Cerebellar nuclear complex (tissue), 1 donor: Measurements from ENCODE around the gene EIF3I.

Experiments
- DNase-seq, 2 experiments: peaks; one replicate each; lab custom pipeline; 2025; lab: John Stamatoyannopoulos, UW

Gene EIF3I

DNA sequence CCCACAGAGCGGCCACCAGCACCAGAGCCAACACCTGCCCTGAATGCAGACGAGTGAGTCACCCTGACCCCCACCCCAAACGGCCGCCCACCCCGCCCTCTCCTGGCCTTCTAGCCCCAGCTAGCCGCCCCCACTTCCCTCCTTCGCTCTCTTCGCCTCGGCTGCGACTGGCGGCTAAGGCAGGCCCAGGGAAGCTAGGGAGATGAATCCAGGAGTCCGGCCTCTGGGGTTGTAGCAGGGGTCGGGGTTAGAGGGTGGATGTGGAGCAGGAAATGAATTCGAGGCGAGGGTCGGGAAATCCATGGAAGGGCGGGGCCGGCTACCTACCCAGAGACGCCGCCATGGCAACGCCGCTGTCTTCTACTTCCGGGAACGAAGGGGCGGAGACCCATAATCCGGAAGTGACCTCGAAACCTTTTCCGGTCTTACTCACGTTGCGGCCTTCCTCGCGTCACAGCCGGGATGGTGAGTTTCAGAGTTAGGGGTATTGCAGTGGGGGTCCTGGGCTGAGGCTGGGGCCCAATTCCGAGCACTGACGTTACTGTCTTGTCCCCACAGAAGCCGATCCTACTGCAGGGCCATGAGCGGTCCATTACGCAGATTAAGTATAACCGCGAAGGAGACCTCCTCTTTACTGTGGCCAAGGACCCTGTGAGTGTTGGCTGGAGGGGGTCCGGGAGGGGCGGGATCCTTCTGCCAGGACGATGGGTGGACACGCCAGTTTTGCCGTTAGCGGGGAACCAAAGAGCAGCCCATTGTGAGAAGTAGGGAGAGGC is at the start of gene EIF3I, which contains the start of gene TMEM234:
TSS of gene EIF3I (plus strand) at position 428 of the 776 bp plus-strand sequence. CDS start at position 463, 35 bp downstream.
TSS of gene TMEM234 (minus strand) at position 374 of the 776 bp plus-strand sequence. CDS start at position 343, 31 bp downstream.
- peak; percentile 19 to 81 for DNase-seq

DNA sequence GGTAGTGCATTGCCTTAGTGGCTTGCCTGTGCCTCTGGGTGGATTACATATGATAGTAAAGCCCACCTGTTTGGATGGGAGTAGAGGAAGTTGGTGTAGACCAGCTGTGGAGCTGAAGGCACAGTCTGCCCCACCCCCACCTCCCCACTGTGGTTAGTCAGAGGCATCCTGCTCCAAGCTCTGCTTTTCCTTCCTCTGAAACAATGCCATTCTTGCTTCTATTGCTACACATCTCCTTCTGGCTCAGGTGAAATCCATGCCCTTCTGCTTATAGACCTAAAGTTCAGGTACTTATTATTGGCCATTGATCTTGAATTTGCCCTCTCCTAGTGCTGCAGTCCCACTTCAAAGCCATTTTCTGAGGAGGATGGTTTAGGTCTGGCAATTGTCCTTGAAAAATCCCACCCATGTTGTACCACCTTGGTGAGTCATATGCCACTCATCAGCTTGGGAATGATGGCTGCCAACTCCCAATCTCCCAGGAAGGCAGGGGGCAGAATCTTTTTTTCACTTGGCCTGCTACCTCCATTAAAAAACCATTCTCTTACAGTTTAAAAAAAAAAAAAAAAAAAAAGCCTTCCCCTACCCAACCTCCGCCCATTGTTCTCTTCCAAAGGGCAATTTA is 49.5 kb upstream of the EIF3I start:
- no peak for DNase-seq

- no peak for DNase-seq
These were observed 43.6 kb upstream of the EIF3I start for GRCh38 chr1:32178380-32179192.

GRCh38 chr1:32179193-32179442 is 43.1 kb upstream of the EIF3I start:
- no peak for DNase-seq

DNA sequence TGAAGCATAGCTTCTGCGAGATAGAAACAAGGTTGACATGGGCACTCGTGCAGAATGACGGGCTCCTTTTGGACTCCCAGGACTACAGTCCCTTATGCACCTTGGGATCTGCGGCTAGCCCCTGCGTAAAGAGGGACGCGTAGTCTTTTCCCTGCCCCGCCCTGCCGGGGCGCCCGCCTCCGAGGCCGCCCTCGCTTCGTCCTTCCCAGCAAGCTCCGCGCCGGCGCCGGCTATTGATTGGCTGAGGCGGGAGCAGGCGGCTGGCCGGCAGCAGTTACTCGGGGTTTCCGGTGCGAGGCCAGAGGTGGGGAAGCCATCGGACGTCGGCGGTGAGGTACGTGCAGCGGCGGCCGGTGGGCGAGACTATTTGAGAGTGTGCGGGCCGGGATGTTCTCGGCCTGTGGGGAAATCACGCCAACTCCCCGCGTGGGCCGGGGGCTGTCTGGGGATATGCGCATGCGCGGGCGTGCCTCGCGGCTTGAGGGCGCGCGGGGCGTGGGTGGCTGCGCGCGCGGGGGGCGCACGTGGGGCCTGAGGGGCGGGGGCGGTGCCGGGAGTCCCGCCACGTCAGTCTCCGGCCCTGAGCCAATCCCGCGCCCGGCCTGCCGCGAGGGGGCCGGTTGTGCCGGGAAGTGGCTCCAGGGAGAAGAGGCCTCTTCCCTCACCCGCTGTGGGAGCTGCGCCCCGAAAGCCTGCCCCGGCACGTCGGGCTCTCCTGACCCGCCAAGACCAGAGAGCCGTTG is 42.6 kb upstream of the EIF3I start, which contains the start of gene TXLNA:
TSS of gene TXLNA (plus strand) at position 233 of the 743 bp plus-strand sequence. CDS start 671 bp downstream, outside the sequence.
- DNase-seq = peak in 1 of 2 experiments; percentile 53

- no peak for DNase-seq
These were observed 41.8 kb upstream of the EIF3I start for GRCh38 chr1:32180186-32181060.

DNA sequence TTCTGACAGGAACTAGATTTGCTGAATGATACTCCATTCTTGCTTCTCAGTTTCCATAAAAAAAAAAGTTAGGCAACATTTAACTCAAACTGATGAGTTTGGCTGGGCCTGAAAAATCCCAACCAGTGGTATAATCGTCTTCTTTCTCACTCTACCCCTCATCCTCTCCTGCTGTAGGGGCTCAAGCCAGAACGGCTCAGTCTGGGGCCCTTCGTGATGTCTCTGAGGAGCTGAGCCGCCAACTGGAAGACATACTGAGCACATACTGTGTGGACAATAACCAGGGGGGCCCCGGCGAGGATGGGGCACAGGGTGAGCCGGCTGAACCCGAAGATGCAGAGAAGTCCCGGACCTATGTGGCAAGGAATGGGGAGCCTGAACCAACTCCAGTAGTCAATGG is 41.1 kb upstream of the EIF3I start:
- DNase-seq = no peak

GRCh38 chr1:32181563-32181962 is 40.6 kb upstream of the EIF3I start:
- no peak for DNase-seq

DNA sequence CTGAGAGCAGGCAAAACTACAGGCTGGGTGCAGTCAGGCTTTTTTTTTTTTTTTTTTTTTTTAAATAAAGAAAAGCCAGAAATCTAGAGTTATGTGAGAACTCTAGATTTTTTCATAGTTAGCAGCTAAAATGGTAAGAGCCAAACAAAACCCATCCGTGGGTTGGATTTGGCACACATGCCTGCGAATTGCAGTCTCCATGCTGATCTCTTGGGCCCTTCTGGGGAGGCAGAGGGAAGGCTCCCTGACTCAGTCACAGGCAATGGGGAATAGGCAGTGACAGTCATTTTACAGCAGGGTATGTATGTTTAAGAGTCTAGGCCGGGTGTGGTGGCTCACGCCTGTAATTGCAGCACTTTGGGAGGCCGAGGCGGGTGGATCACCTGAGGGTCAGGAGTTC is 40.1 kb upstream of the EIF3I start:
- DNase-seq = no peak

DNA sequence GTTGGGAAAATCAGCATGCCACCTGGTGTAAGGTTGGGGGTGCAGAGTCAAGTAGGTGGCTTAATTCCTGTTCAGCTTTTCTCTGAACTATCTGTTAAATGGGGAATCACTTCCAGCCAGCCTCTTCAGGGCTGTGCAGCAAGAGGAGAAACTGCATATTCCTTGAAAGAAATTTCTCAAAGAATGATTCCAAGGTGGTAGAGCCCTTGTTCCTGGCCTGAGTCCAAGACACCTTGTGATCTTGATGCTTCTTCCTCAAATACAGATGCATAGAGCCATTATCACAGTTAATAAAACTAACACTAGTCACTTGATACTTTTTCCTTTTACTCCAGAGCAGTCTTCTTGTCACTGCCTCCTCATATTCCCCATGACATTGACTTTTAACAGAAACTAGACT is 37.6 kb upstream of the EIF3I start:
- no peak for DNase-seq

- no peak for DNase-seq
These were observed 36.1 kb upstream of the EIF3I start for GRCh38 chr1:32186077-32186476.

- no peak for DNase-seq
These were observed 35.7 kb upstream of the EIF3I start for GRCh38 chr1:32186491-32186890.

GRCh38 chr1:32187850-32188249 is 34.4 kb upstream of the EIF3I start:
- DNase-seq = no peak

GRCh38 chr1:32192220-32192948 is 29.8 kb upstream of the EIF3I start:
- DNase-seq = no peak

DNA sequence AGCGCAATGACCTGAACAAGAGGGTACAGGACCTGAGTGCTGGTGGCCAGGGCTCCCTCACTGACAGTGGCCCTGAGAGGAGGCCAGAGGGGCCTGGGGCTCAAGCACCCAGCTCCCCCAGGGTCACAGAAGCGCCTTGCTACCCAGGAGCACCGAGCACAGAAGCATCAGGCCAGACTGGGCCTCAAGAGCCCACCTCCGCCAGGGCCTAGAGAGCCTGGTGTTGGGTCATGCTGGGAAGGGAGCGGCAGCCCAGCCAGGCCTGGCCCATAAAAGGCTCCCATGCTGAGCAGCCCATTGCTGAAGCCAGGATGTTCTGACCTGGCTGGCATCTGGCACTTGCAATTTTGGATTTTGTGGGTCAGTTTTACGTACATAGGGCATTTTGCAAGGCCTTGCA is 27.2 kb upstream of the EIF3I start:
- DNase-seq = no peak

DNA sequence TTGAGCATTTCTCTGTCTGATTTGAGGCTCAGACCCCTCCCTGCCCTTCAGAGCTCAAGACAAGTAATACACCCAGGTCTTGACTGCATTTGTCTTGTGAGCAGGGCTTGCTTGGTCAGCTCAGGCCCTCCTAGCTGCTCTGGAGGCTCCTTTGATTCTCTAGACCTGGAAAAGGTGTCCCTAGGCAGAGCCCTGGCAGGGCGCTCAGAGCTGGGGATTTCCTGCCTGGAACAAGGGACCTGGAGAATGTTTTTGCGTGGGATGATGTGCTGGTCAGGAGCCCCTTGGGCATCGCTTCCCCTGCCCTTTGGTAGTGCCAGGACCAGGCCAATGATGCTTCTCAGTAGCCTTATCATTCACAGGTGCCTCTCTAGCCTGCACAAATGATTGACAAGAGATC is 26.7 kb upstream of the EIF3I start:
- no peak for DNase-seq

DNA sequence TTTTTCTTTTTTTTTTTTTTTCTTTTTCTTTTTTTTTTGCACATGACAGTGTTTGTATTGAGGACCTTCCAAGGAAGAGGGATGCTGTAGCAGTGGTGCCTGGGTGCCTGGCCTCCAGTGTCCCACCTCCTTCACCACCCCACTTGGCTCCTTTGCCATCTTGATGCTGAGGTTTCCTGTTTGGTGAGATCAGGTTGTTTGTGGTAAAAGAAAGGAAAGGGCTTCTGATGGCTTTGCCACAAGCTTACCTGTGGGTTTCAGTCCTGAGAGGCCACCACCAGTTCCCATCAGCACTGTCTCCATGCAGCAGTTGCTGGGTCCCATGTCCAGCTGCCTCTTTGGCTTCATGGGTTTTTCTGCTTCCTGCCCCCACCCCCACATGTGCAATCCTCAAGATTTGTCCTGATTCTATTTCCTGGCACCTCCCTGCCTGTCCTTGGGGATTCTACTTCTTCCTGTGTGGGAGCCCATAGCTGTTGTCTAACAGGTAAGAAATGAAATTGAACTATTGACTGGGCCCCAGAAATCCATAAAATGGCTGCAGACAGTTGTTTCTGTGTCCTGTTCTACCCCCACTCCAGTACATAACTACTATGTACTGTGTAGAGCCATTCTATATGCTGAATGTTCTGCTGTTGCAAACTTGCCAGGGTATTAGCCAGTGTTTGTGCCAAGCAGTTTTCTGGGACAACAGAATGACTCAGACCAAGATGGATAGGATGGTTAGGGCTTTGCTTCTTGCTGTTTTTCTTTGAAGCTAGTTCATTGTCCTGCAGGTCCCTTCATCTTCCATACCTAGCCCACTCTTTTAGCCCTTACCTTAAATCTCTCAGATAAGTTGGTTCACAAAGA is 26.0 kb upstream of the EIF3I start:
- DNase-seq = no peak

DNA sequence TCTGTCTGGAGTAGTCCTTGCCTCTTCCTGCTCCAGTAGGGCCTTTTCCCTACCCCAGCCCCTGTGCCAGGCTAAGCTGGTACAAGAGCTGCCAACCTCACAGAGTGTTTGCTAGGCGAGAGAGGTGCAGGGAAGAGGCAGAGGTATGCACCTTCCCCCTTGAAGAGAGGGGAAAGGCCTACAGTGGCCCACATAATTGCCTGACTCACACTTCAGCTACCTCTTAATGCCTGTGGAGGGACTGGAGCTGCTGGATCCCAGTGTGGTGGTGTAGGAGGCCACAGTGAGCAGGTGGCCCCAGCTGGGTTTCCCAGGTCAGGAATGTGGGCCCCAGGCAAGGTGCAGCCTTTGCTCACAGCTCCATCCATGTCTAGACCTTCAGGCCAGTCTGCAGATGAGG is 25.1 kb upstream of the EIF3I start:
- no peak for DNase-seq

DNA sequence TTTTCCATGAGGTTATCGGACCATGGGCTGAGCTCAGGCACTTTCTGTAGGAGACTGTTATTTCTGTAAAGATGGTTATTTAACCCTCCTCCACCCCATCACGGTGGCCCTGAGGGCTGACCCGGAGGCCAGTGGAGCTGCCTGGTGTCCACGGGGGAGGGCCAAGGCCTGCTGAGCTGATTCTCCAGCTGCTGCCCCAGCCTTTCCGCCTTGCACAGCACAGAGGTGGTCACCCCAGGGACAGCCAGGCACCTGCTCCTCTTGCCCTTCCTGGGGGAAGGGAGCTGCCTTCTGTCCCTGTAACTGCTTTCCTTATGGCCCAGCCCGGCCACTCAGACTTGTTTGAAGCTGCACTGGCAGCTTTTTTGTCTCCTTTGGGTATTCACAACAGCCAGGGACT is 24.4 kb upstream of the EIF3I start:
- no peak for DNase-seq
